ENCODE results near the gene NPAS1.
"Not testable (repeated sequence)": the region's sequence is repeated elsewhere in the genome, so short reads cannot be mapped to it uniquely, and the experiment has no call there.

The NPAS1 gene

GRCh38 chr19:46990991-46991676 is 28.5 kb upstream of the NPAS1 start:
- FAIRE-seq = peak; percentile 94

- FAIRE-seq = no peak
Measured at GRCh38 chr19:46992699-46993535, 26.7 kb upstream of the NPAS1 start.

- no peak for FAIRE-seq
Measured at GRCh38 chr19:46993622-46994021, 26.0 kb upstream of the NPAS1 start.

GRCh38 chr19:46994141-46994686 is 25.4 kb upstream of the NPAS1 start:
- FAIRE-seq = no peak

GRCh38 chr19:46995492-46995891 is 24.1 kb upstream of the NPAS1 start:
- FAIRE-seq = no peak

GRCh38 chr19:46998445-46999125 is 21.1 kb upstream of the NPAS1 start:
- FAIRE-seq = no peak

GRCh38 chr19:46999377-46999776 is 20.3 kb upstream of the NPAS1 start:
- FAIRE-seq = no peak

- no peak for FAIRE-seq
Measured at GRCh38 chr19:46999878-47000277, 19.8 kb upstream of the NPAS1 start.

- no peak for FAIRE-seq
Measured at GRCh38 chr19:47000373-47000772, 19.3 kb upstream of the NPAS1 start.

GRCh38 chr19:47001584-47001983 is 18.1 kb upstream of the NPAS1 start:
- no peak for FAIRE-seq

- FAIRE-seq = no peak
Measured at GRCh38 chr19:47002106-47002766, 17.4 kb upstream of the NPAS1 start.

- FAIRE-seq = no peak
Measured at GRCh38 chr19:47002853-47003610, 16.6 kb upstream of the NPAS1 start.

- FAIRE-seq = no peak
Measured at GRCh38 chr19:47003611-47004465, 15.8 kb upstream of the NPAS1 start.

GRCh38 chr19:47005164-47005641 is 14.4 kb upstream of the NPAS1 start:
- FAIRE-seq = no peak

- no peak for FAIRE-seq
Measured at GRCh38 chr19:47005873-47006272, 13.8 kb upstream of the NPAS1 start.

GRCh38 chr19:47006496-47006895 is 13.1 kb upstream of the NPAS1 start:
- FAIRE-seq = no peak

GRCh38 chr19:47010549-47010948 is 9.1 kb upstream of the NPAS1 start:
- not testable (repeated sequence) for FAIRE-seq

- FAIRE-seq = no peak
Measured at GRCh38 chr19:47012617-47013016, 7.0 kb upstream of the NPAS1 start.

- FAIRE-seq = peak; percentile 93
Measured at GRCh38 chr19:47013041-47013517, 6.6 kb upstream of the NPAS1 start.

- no peak for FAIRE-seq
Measured at GRCh38 chr19:47018923-47019322, 714 bp upstream of the NPAS1 start.

Data from G401.6 (cell line).